ENCODE results near the gene LYL1.

The LYL1 gene

GRCh38 chr19:13094771-13095392 is 7.8 kb downstream of the LYL1 start:
- in situ Hi-C loops (cut with HindIII; ENCODE audit: low sequenced_read_pairs): no loop called here

GRCh38 chr19:13094106-13094504 is 8.6 kb downstream of the LYL1 start:
- in situ Hi-C loops (cut with HindIII; ENCODE audit: low sequenced_read_pairs): no loop called here

- in situ Hi-C loops (cut with HindIII; ENCODE audit: low sequenced_read_pairs): no loop called here
These were observed 9.1 kb downstream of the LYL1 start for GRCh38 chr19:13093407-13094105.

GRCh38 chr19:13092606-13093235 is 9.9 kb downstream of the LYL1 start:
- in situ Hi-C loops (cut with HindIII; ENCODE audit: low sequenced_read_pairs): no loop called here

GRCh38 chr19:13092158-13092543 is 10.5 kb downstream of the LYL1 start:
- in situ Hi-C loops (cut with HindIII; ENCODE audit: low sequenced_read_pairs): no loop called here

GRCh38 chr19:13091400-13092157 is 11.1 kb downstream of the LYL1 start:
- in situ Hi-C loops (cut with HindIII; ENCODE audit: low sequenced_read_pairs): no loop called here

- in situ Hi-C loops (cut with HindIII; ENCODE audit: low sequenced_read_pairs): no loop called here
These were observed 12.0 kb downstream of the LYL1 start for GRCh38 chr19:13090511-13091231.

- in situ Hi-C loops (cut with HindIII; ENCODE audit: low sequenced_read_pairs): no loop called here
These were observed 12.7 kb downstream of the LYL1 start for GRCh38 chr19:13089857-13090507.

- in situ Hi-C loops (cut with HindIII; ENCODE audit: low sequenced_read_pairs): no loop called here
These were observed 13.4 kb downstream of the LYL1 start for GRCh38 chr19:13089139-13089856.

- in situ Hi-C loops (cut with HindIII; ENCODE audit: low sequenced_read_pairs): no loop called here
These were observed 14.7 kb downstream of the LYL1 start for GRCh38 chr19:13087795-13088537.

GRCh38 chr19:13087295-13087694 is 15.4 kb downstream of the LYL1 start:
- in situ Hi-C loops (cut with HindIII; ENCODE audit: low sequenced_read_pairs): no loop called here

GRCh38 chr19:13086341-13086740 is 16.3 kb downstream of the LYL1 start:
- in situ Hi-C loops (cut with HindIII; ENCODE audit: low sequenced_read_pairs): no loop called here

GRCh38 chr19:13085666-13086065 is 17.0 kb downstream of the LYL1 start:
- in situ Hi-C loops (cut with HindIII; ENCODE audit: low sequenced_read_pairs): no loop called here

- in situ Hi-C loops (cut with HindIII; ENCODE audit: low sequenced_read_pairs): loop anchor here (5.0 kb wide), 1 partner anchor 46 kb away; no protein-coding TSS in a partner anchor
These were observed 19.0 kb downstream of the LYL1 start for GRCh38 chr19:13083627-13084026.

- in situ Hi-C loops (cut with HindIII; ENCODE audit: low sequenced_read_pairs): loop anchor here (5.0 kb wide), 1 partner anchor 46 kb away; no protein-coding TSS in a partner anchor
These were observed 19.7 kb downstream of the LYL1 start for GRCh38 chr19:13083008-13083404.

- in situ Hi-C loops (cut with HindIII; ENCODE audit: low sequenced_read_pairs): loop anchor here (5.0 kb wide), 1 partner anchor 45 kb away; no protein-coding TSS in a partner anchor
These were observed 20.3 kb downstream of the LYL1 start for GRCh38 chr19:13082192-13083007.

GRCh38 chr19:13079542-13079986 is 23.1 kb downstream of the LYL1 start:
- in situ Hi-C loops (cut with HindIII; ENCODE audit: low sequenced_read_pairs): no loop called here

All from endothelial cell of hepatic sinusoid (primary cell).